ENCODE results near the gene AEBP1. TPM values are rescaled to one million over a fixed set of nuclear protein-coding genes. Genes with fewer than 3 reads are reported as not detected.

AEBP1 gene
- total RNA-seq, 1 experiment from 2014 or later = 49.3 TPM

- Histone ChIP-seq H2BK12ac (ENCODE audit: insufficient read length, low read depth, low read length) (no peak overlapping the region), H3K4me1 (ENCODE audit: insufficient read depth, low read length) (no peaks in the 10 kb centered on the region; the same call in 1 of the 2 replicates), H4K5ac (ENCODE audit: insufficient read length, low read depth, low read length) (no peak overlapping the region), H2BK5ac (ENCODE audit: insufficient read length, low read length) (no peak overlapping the region), H3K23ac (ENCODE audit: insufficient read length, low read depth, low read length) (no peak overlapping the region), H2BK15ac (ENCODE audit: low read depth, low read length) (no peak overlapping the region), H3K18ac (ENCODE audit: insufficient read length, low read depth, low read length) (no peak overlapping the region), H3K27me3 (ENCODE audit: insufficient read depth, low read length) (no peaks in the 10 kb centered on the region; the same call in 1 of the 2 replicates), H3K9ac (ENCODE audit: extremely low read depth, insufficient read length, low read length) (no peak overlapping the region), H4K91ac (ENCODE audit: insufficient read length, low read depth, low read length) (no peak overlapping the region), H2BK20ac (ENCODE audit: low read depth, low read length, poor library complexity, severe bottlenecking) (no peak overlapping the region), H2BK120ac (ENCODE audit: low read depth, low read length, poor library complexity, severe bottlenecking) (no peak overlapping the region), H3K56ac (ENCODE audit: insufficient read length, low read depth, low read length) (no peak overlapping the region), H3K23me2 (ENCODE audit: insufficient read length, low read depth, low read length, poor library complexity, severe bottlenecking) (peaks cover 10% of the 10 kb centered on the region), H4K20me1 (ENCODE audit: control insufficient read depth, insufficient read depth, insufficient read length) (no peaks in the 10 kb centered on the region), H3K9me3 (ENCODE audit: control insufficient read depth, low read depth, low read length) (no peaks in the 10 kb centered on the region), H4K8ac (replicated peaks; ENCODE audit: insufficient read length, low read depth, low read length) (no peak overlapping the region), H2AFZ (ENCODE audit: low read length) (no peak overlapping the region), H2AK5ac (ENCODE audit: insufficient read length, low read length) (no peak overlapping the region), H3T11ph (ENCODE audit: low read length) (no peak overlapping the region), H3K27ac (ENCODE audit: insufficient read length, low read depth, low read length) (no peak overlapping the region), H3K4ac (ENCODE audit: low read depth, low read length) (no peak overlapping the region), H3K79me2 (ENCODE audit: insufficient read depth, low read length) (no peaks in the 10 kb centered on the region), H3K4me2 (ENCODE audit: insufficient read depth, insufficient read length, low read length) (no peak overlapping the region), H3K14ac (ENCODE audit: insufficient read depth, low read length) (no peak overlapping the region), H3K79me1 (ENCODE audit: insufficient read depth, low read depth, low read length, poor library complexity, severe bottlenecking) (no peaks in the 10 kb centered on the region)
- no peaks in the 10 kb centered on the region for H3K9me3 Mint-ChIP-seq
- peak overlapping the region; percentile 48 to 77 for H3K4me3 Mint-ChIP-seq
- peaks cover 0 to 4% (median 2%) of the 10 kb centered on the region in 3 experiments; a peak in 4 of 7 replicates for H3K36me3 Mint-ChIP-seq (ENCODE audit: insufficient read depth in 1 of 3, low read depth in 3 of 3)
- peaks cover 11 to 21% of the 10 kb centered on the region in 2 experiments for H3K4me1 Mint-ChIP-seq
- WGBS (ENCODE audit: extremely low coverage, insufficient read length, low lambda C conversion rate) = no CpG with 5 or more reads among the region's 8 CpGs
- no peak for TF ChIP-seq CTCF (conservative IDR thresholded peaks at IDR 0.05)
- peaks cover 32% of the 10 kb centered on the region for H3K27me3 Mint-ChIP-seq (ENCODE audit: low read depth)
- H3K27ac Mint-ChIP-seq = no peak overlapping the region; a peak in 1 of 7 replicates
- DNase-seq = no peak
These were observed 1.1 kb upstream of the AEBP1 start for GRCh38 chr7:44102846-44103565.
